DND-41 (cell line): ENCODE measurements around the gene DACT3.

Source experiments
- ATAC-seq: fragments of 200-7000 bp; cut with Tn5 transposase; 3 replicates; pipeline ENCODE4 v1.9.1; 2021; ENCODE audit warnings: low read depth; ENCODE audit not compliant: insufficient read depth
- DNase-seq: peaks from one replicate; pipeline ENCODE4 v3.0.0-alpha.2; 2020
- H2AFZ ChIP-seq: 2 replicates; pipeline ENCODE4 v1.6.0; 2012; ENCODE audit warnings: low read depth, low read length
- H3K27ac ChIP-seq: 2 replicates; pipeline ENCODE4 v1.5.1; 2012; ENCODE audit warnings: low read length, inconsistent platforms
- H3K27me3 ChIP-seq: fragments of 200-600 bp; sonication (generic); 2 replicates; pipeline ENCODE4 v1.6.0; 2012; ENCODE audit warnings: low read length, mild to moderate bottlenecking, inconsistent platforms; ENCODE audit not compliant: insufficient read depth, poor library complexity
- H3K36me3 ChIP-seq: 2 replicates; pipeline ENCODE4 v1.5.1; 2012; ENCODE audit warnings: low read length, inconsistent platforms; ENCODE audit not compliant: insufficient read depth
- H3K4me1 ChIP-seq: 2 replicates; pipeline ENCODE4 v1.5.1; 2012; ENCODE audit warnings: mild to moderate bottlenecking, low read length; ENCODE audit not compliant: insufficient read depth
- H3K4me2 ChIP-seq: 2 replicates; pipeline ENCODE4 v1.6.0; 2012; ENCODE audit warnings: mild to moderate bottlenecking, moderate library complexity, low read length, inconsistent platforms; ENCODE audit not compliant: insufficient read depth
- H3K4me3 ChIP-seq, 2 experiments: fragments of 200-600 bp in 1 of 2; shearing (Covaris generic) in 1 of 2; 2 replicates each; pipeline ENCODE4 v1.5.1; 2012 to 2016; ENCODE audit warnings: inconsistent platforms in 2 of 2, low read length in 2 of 2, mild to moderate bottlenecking in 2 of 2, low read depth in 1 of 2, moderate library complexity in 1 of 2
- H3K79me2 ChIP-seq: 2 replicates; pipeline ENCODE4 v1.6.0; 2012; ENCODE audit warnings: low read length, inconsistent platforms; ENCODE audit not compliant: insufficient read depth
- H3K9ac ChIP-seq: 2 replicates; pipeline ENCODE4 v1.6.0; 2012; ENCODE audit warnings: low read depth, mild to moderate bottlenecking, inconsistent platforms, low read length, moderate library complexity
- H3K9me3 ChIP-seq: 2 replicates; pipeline ENCODE4 v1.5.1; 2012; ENCODE audit warnings: low read length, moderate library complexity, mild to moderate bottlenecking, inconsistent platforms; ENCODE audit not compliant: insufficient read depth, severe bottlenecking
- H4K20me1 ChIP-seq: 2 replicates; pipeline ENCODE4 v1.6.0; 2012; ENCODE audit warnings: low read length; ENCODE audit not compliant: insufficient read depth
- EZH2 ChIP-seq: IDR thresholded peaks from 3 replicates; pipeline ENCODE4 v1.6.1; 2012; ENCODE audit warnings: borderline replicate concordance, low read depth, mild to moderate bottlenecking, moderate library complexity, low read length, inconsistent platforms; ENCODE audit not compliant: severe bottlenecking
- TF ChIP-seq, protein P1 (sequence below): IDR thresholded peaks from 2 replicates; pipeline ENCODE4 v1.5.1; 2012; ENCODE audit warnings: borderline replicate concordance, low read length, moderate library complexity, mild to moderate bottlenecking; ENCODE audit not compliant: poor library complexity, severe bottlenecking; ENCODE audit errors: extremely low read depth

Gene DACT3

DNA sequence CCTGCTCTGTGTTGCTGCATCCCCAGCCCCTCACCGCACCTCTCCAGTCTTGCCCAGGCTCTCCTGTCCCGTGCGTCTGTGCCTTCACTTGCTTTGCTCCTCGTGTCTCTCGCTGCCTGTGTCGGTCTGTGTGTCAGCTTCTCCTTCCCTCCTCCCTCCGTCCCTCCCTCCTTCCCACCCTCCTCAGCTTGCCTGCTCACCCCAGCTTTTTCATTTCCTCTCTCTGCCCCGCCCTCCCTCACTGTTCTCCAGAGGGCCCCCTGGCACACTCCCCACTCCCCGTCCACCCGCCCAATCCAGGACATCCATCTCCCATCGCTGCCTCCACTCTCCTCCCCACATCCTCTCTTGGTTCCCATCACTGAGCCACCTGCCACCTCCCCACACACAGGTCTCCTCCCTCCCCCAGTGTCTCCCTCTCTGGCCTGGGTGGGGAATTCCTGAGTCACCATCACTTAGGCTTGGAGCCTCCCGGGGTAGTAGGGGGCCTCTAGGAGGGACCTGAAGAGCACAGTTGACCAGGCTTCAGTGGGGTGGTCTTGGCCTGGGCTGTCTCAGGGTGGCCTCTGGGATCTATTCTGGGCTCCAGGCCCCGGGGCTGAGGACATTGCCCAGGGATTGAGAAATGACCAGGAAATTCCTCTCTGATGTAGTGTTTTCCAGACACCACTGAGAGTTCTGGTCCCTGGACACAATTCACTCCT is 35.9 kb downstream of the DACT3 start, which contains the start of gene PTGIR:
Gene PTGIR, minus strand, starts transcription at position 132 of the 704 bp plus-strand sequence. CDS start 864 bp downstream, outside the sequence.
- peak; percentile 54 for DNase-seq
- Histone ChIP-seq H4K20me1 (no peaks in the 10 kb centered on the region), H3K36me3 (no peaks in the 10 kb centered on the region), H3K27me3 (no peaks in the 10 kb centered on the region), H3K4me2 (no peak within 1 kb of the TSS), H3K27ac (no peak within 1 kb of the TSS), H3K9me3 (no peaks in the 10 kb centered on the region), H3K4me3 (no peak within 1 kb of the TSS), H2AFZ (no peak within 1 kb of the TSS), H3K79me2 (no peaks in the 10 kb centered on the region), H3K4me1 (peaks cover 2% of the 10 kb centered on the region; the same call in 1 of the 2 replicates), H3K9ac (no peak within 1 kb of the TSS)
- ATAC-seq = peak; percentile 66; the same call in 2 of the 3 replicates
- TF ChIP-seq, protein P1, sequence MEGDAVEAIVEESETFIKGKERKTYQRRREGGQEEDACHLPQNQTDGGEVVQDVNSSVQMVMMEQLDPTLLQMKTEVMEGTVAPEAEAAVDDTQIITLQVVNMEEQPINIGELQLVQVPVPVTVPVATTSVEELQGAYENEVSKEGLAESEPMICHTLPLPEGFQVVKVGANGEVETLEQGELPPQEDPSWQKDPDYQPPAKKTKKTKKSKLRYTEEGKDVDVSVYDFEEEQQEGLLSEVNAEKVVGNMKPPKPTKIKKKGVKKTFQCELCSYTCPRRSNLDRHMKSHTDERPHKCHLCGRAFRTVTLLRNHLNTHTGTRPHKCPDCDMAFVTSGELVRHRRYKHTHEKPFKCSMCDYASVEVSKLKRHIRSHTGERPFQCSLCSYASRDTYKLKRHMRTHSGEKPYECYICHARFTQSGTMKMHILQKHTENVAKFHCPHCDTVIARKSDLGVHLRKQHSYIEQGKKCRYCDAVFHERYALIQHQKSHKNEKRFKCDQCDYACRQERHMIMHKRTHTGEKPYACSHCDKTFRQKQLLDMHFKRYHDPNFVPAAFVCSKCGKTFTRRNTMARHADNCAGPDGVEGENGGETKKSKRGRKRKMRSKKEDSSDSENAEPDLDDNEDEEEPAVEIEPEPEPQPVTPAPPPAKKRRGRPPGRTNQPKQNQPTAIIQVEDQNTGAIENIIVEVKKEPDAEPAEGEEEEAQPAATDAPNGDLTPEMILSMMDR = no peak
- no peak for TF ChIP-seq EZH2

DNA sequence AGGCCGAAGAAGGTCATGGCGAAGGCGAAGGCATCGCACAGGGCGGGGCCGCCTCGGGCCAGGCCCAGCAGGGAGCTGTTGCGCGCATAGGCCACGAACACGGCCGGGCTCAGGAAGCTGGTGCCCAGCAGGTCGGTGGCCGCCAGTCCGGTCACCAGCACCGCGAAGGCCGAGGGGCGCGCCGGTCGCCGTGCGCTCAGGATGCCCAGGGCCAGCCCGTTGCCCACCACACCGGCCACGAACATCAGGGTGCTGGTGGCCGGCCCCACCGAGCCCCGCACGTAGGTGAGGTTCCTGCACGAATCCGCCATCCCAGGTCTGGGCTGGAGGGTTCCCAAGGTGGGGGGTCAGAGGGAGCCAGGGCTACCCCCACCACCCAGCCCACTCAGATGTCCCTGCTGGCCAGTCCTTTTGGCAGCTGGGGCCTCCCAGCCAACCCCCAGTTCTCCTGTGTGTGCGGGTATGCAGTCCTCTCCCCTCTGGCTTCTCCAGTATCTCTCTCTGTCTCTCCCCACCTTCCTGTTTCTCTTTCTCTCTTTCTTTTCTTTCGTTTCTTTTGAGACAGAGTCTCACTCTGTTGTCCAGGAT is 37.0 kb downstream of the DACT3 start:
- Histone ChIP-seq H3K36me3 (no peaks in the 10 kb centered on the region), H3K9me3 (no peaks in the 10 kb centered on the region), H3K27ac (no peak overlapping the region), H2AFZ (no peak overlapping the region), H3K4me1 (peaks cover 8% of the 10 kb centered on the region), H4K20me1 (no peaks in the 10 kb centered on the region), H3K4me2 (no peak overlapping the region), H3K9ac (no peak overlapping the region), H3K27me3 (no peaks in the 10 kb centered on the region), H3K79me2 (no peaks in the 10 kb centered on the region), H3K4me3 (no peak overlapping the region)
- DNase-seq (no peak), ATAC-seq (no peak)
- TF ChIP-seq, protein P1 = no peak
- no peak for TF ChIP-seq EZH2

DNA sequence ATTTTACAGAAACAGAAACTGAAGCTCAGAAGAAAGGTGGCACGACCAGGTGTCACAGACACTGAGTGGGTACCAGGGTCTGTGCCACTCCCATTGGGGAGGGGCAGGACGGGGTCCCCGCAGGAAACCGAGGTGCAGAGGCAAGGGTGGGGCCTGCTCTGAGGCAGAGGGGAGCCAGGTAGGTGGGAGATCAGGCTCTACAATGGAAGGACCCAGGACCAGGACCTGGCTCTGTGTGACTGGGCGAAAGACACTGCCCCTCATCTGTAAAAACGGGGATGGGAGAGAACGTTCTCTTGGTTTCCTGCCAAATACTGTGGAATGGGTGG is 38.9 kb downstream of the DACT3 start:
- Histone ChIP-seq H3K4me2 (no peak overlapping the region), H3K27me3 (no peaks in the 10 kb centered on the region), H3K9me3 (no peaks in the 10 kb centered on the region), H2AFZ (no peak overlapping the region), H3K4me3 (no peak overlapping the region), H3K36me3 (no peaks in the 10 kb centered on the region), H3K4me1 (peaks cover 12% of the 10 kb centered on the region), H3K9ac (no peak overlapping the region), H4K20me1 (no peaks in the 10 kb centered on the region; the same call in 1 of the 2 replicates), H3K27ac (no peak overlapping the region), H3K79me2 (no peaks in the 10 kb centered on the region)
- no peak for ATAC-seq
- no peak for DNase-seq
- TF ChIP-seq, protein P1 = no peak
- TF ChIP-seq EZH2 = no peak
